ENCODE measurements around the gene PPP2R5C.
"Not testable (repeated sequence)": the region's sequence is repeated elsewhere in the genome, so short reads cannot be mapped to it uniquely, and the experiment has no call there.

Gene PPP2R5C

GRCh38 chr14:101774006-101774795, 12.7 kb downstream of the PPP2R5C start:
- DNase-seq (ENCODE audit: low read depth), result peak; percentile 27
- H3K4me3 ChIP-seq (ENCODE audit: low read depth, low read length), result no peak overlapping the region

DNA sequence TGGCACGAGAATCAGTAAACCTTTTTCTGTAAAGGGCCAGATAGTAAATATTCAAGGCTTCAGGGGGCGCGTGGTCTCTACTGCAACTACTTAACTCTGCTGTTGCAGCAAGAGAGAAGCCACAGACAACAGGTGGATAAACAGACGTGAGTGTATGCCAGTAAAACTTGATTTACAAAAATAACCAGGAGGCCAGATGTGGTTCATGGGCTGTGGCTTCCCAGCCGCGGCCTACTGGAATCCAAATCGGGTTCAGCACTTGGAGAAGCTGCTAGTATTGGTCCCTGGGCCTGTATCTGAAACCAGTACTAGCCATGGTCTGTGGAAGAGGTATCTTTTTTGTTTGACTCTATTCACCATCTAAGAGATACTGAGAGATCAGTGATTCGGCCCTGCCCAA, 13.3 kb downstream of the PPP2R5C start:
- no peak overlapping the region for H3K4me3 ChIP-seq (ENCODE audit: low read depth, low read length)

GRCh38 chr14:101775826-101776225, 14.3 kb downstream of the PPP2R5C start:
- no peak for DNase-seq (ENCODE audit: low read depth)
- no peak overlapping the region for H3K4me3 ChIP-seq (ENCODE audit: low read depth, low read length)

More for the DNA sequence above, 13.3 kb downstream of the PPP2R5C start:
- peak; percentile 21 for DNase-seq (ENCODE audit: low read depth)

GRCh38 chr14:101776344-101776743, 14.8 kb downstream of the PPP2R5C start:
- no peak for DNase-seq (ENCODE audit: low read depth)

DNA sequence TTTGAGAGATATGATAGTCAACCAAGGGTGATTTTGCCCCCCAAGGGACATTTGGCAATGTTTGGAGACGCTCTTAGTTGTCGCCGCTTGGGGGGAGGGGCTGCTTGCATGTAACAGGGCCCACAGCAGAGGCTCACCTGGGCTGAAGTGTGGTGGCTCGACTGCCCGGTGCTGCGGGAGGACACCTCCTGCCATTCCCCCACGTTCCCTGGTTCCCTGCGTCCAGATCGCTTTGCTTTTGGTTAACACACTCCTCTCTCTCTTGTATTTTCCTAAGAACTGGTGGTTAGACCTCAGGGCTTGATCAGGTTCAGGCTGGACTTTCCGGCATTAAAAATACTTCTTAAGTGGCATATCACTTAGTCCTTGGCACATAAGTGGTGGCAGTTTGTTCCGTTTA, 18.9 kb downstream of the PPP2R5C start:
- no peak for DNase-seq (ENCODE audit: low read depth)
- no peak overlapping the region for H3K4me3 ChIP-seq (ENCODE audit: low read depth, low read length)

More at GRCh38 chr14:101776344-101776743, 14.8 kb downstream of the PPP2R5C start:
- no peak overlapping the region for H3K4me3 ChIP-seq (ENCODE audit: low read depth, low read length)

DNA sequence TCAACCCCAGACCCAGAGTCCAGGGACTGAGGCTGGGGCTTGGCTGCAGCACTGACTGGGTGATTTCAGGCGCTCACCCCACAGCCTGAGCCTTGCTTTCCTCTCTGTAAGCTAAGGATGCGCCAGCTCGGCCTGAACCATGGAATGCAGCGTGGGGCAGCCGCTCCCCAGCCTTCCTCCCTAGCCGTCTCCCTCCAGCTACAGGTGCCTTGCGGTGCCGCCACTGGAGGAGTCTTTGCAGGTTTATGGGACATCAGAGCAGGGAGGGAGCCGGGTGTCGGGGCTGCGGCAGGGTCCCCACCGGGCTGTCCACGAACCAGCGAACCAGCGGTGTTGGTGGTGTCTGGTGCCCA, 19.4 kb downstream of the PPP2R5C start:
- peak overlapping the region; percentile 45 for H3K4me3 ChIP-seq (ENCODE audit: low read depth, low read length)
- no peak for DNase-seq (ENCODE audit: low read depth)

- DNase-seq (ENCODE audit: low read depth), result no peak
- H3K4me3 ChIP-seq (ENCODE audit: low read depth, low read length), result peak overlapping the region; percentile 45
These were observed 19.9 kb downstream of the PPP2R5C start for GRCh38 chr14:101781240-101782061.

DNA sequence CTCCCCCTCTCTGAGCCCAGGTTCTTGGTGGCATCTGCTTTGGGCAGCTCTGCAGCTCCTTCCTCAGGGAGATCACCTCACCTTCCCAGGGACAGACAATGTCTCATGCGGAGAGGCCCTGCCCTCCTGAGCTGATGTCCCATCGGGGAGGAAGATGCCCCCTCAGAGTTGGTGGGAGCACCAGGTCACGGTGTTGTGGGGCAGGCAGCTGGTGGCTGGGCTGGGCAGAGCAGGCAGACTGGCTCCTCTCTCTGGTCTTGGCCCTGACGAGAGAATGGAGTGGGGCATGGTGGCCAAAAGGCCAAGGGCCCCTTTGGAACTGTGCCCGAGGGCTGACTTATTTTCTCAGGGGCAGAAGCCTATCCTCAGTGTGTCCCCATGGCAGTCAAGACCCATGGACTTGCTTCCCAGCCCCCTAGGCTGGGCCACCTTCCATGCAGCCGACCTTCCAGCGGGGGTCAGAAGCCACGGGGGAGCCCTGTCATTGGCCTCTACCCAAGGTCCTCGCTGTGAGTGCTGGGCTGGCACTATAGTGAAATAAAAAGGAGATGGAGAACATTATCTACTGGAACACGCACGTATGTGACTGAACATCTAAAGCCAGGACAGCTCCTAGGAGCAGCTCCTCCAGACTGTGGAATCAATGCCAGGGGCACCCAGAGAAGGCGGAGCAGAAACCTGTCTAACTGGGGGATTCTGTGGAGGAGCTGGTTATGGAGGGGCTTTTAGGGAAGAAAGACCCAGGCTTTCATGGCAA, 21.9 kb downstream of the PPP2R5C start:
- no peak for DNase-seq (ENCODE audit: low read depth)
- H3K4me3 ChIP-seq (ENCODE audit: low read depth, low read length), result no peak overlapping the region

GRCh38 chr14:101784631-101785030, 23.1 kb downstream of the PPP2R5C start:
- no peak for DNase-seq (ENCODE audit: low read depth)
- no peak overlapping the region for H3K4me3 ChIP-seq (ENCODE audit: low read depth, low read length)

DNA sequence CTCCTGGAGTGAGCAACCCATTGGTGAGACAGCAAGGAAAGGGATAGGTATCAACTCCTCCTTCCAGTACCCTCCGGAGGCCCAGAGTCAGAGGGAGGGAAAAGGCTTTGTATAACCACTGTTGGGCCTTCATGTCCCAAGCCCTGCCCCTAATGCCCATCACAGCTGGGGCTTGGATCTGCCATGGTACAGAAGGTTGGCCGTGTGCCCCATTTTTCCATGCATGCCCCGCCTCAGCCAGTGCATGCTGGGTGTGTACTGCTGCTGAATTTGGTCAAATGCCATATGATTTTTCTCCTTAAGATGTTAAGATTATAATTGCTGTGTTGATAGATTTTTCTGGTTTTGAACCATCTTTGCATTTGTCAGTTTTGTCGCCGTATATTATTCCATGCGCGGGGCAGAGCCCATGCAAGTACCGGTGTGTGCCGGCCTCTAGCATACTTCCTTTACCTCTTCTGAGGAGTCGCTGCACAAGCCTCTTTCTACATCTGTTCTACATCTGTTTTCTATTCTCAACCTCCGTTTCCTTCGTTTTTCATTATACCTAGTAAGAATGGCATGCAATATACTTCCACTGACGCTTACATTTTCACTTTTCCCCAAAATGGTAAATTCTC, 26.6 kb downstream of the PPP2R5C start:
- H3K4me3 ChIP-seq (ENCODE audit: low read depth, low read length), result no peak overlapping the region
- no peak for DNase-seq (ENCODE audit: low read depth)

- DNase-seq (ENCODE audit: low read depth), result no peak
- H3K4me3 ChIP-seq (ENCODE audit: low read depth, low read length), result no peak overlapping the region
These were observed 27.7 kb downstream of the PPP2R5C start for GRCh38 chr14:101789222-101789621.

DNA sequence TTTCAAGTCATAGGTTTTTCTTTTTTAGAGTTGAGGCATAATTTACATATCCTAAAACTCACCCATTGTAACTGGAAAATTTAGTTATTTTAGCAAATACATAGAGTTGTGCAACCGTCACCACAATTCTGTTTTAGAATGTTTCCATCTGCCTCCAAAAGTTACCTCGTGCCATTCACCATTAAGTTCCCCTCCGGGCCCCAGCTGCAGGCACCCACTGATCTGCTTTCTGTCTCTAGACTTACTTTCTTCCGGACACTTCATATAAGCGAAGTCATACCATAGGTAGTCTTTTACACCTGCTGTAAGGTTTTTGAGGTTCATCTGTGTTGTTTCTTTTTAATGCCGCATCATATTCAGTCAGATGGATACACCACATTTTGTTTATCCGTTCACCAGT, 28.7 kb downstream of the PPP2R5C start:
- H3K4me3 ChIP-seq (ENCODE audit: low read depth, low read length), result no peak overlapping the region
- no peak for DNase-seq (ENCODE audit: low read depth)

GRCh38 chr14:101791919-101792572, 30.5 kb downstream of the PPP2R5C start:
- peak overlapping the region; percentile 25 for H3K4me3 ChIP-seq (ENCODE audit: low read depth, low read length)
- no peak for DNase-seq (ENCODE audit: low read depth)

DNA sequence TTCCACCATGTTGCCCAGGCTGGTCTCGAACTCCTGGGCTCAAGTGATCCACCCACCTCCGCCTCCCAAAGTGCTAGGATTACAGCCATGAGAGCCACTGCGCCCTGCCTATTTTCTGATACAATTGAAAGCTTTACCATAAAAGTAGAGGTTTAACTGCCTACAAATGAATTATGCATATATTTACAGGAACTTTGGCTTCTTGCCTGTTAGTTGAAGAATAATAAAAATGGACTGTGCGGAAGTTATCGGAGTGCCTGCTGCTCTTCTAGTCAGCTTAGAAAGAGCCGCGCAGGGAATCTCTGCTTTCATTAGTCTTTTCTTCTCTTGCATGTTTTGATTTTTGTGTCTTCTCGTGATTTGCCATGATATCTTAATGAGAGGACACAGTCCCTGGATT, 34.5 kb downstream of the PPP2R5C start:
- DNase-seq (ENCODE audit: low read depth), result no peak
- no peak overlapping the region for H3K4me3 ChIP-seq (ENCODE audit: low read depth, low read length)

GRCh38 chr14:101796479-101796878, 35.0 kb downstream of the PPP2R5C start:
- H3K4me3 ChIP-seq (ENCODE audit: low read depth, low read length), result no peak overlapping the region

GRCh38 chr14:101797856-101798255, 36.3 kb downstream of the PPP2R5C start:
- no peak overlapping the region for H3K4me3 ChIP-seq (ENCODE audit: low read depth, low read length)
- no peak for DNase-seq (ENCODE audit: low read depth)

More at GRCh38 chr14:101796479-101796878, 35.0 kb downstream of the PPP2R5C start:
- no peak for DNase-seq (ENCODE audit: low read depth)

GRCh38 chr14:101804373-101804772, 42.9 kb downstream of the PPP2R5C start:
- not testable (repeated sequence) for DNase-seq (ENCODE audit: low read depth); H3K4me3 ChIP-seq (ENCODE audit: low read depth, low read length)

DNA sequence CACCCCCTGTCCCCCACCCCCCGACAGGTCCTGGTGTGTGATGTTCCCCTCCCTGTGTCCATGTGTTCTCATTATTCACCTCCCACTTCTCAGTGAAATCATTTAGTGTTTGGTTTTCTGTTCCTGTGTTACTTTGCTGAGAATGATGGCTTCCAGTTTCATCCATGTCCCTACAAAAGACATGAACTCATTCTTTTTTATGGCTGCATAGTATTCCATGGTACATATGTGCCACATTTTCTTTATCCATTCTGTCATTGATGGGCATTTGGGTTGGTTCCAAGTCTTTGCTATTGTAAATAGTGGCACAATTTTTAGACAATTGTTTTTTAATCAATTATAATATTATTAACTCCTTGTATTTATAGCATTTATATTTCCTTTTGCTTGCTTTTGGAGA, 44.7 kb downstream of the PPP2R5C start:
- H3K4me3 ChIP-seq (ENCODE audit: low read depth, low read length); DNase-seq (ENCODE audit: low read depth): not testable (repeated sequence)

GRCh38 chr14:101808020-101808641, 46.6 kb downstream of the PPP2R5C start:
- DNase-seq (ENCODE audit: low read depth), result no peak

More at GRCh38 chr14:101808020-101808641, 46.6 kb downstream of the PPP2R5C start:
- H3K4me3 ChIP-seq (ENCODE audit: low read depth, low read length), result no peak overlapping the region
